ENCODE data around the gene RPTOR. TPM values are rescaled to one million over a fixed set of nuclear protein-coding genes. Genes with fewer than 3 reads are reported as not detected.

RPTOR gene
- total RNA-seq, 3 donors from 2014 or later (not counting 1 experiment from before 2014, with no cell fraction given) = 49.2 to 63.6 (median 55.4) TPM

GRCh38 chr17:80499961-80500665, 44.5 kb upstream of the RPTOR start:
- Mint-ChIP-seq H3K27me3 (ENCODE audit: low read depth in 2 of 2) (peaks cover 6 to 12% of the 10 kb centered on the region in 2 donors), H3K4me1 (peaks cover 0 to 6% of the 10 kb centered on the region in 2 donors), H3K36me3 (no peaks in the 10 kb centered on the region), H3K9me3 (no peaks in the 10 kb centered on the region), H3K4me3 (no peak overlapping the region), H3K27ac (no peak overlapping the region)
- ATAC-seq (no peak), DNase-seq (no peak)
- Histone ChIP-seq H3K27me3 (ENCODE audit: control insufficient read depth, insufficient read depth, low read length) (peaks cover 3% of the 10 kb centered on the region), H3K36me3 (ENCODE audit: control insufficient read depth, insufficient read depth, low read length) (no peaks in the 10 kb centered on the region), H3K4me1 (ENCODE audit: control insufficient read depth, insufficient read depth, low read length) (no peaks in the 10 kb centered on the region), H3K4me3 (ENCODE audit: low read length) (no peak overlapping the region), H3K9me3 (ENCODE audit: control insufficient read depth, insufficient read depth, low read length) (no peaks in the 10 kb centered on the region), H3K27ac (ENCODE audit: low read length) (no peak overlapping the region)
- WGBS (ENCODE audit: insufficient coverage) = 82% methylated on average over 22 of the region's 22 CpGs
- no peak for TF ChIP-seq CTCF (IDR thresholded peaks at IDR 0.05)
- intact Hi-C loops (cut with micrococcal nuclease) = no loop called here

- ATAC-seq = no peak
- peaks cover 6 to 14% of the 10 kb centered on the region in 2 donors for H3K27me3 Mint-ChIP-seq (ENCODE audit: low read depth in 2 of 2)
- H3K4me3 Mint-ChIP-seq = no peak overlapping the region
- 83% methylated on average over 24 of the region's 24 CpGs for WGBS (ENCODE audit: insufficient coverage)
- no peaks in the 10 kb centered on the region for H3K36me3 Mint-ChIP-seq
- no peaks in the 10 kb centered on the region for H3K36me3 ChIP-seq (ENCODE audit: control insufficient read depth, insufficient read depth, low read length)
- peaks cover 0 to 6% of the 10 kb centered on the region in 2 donors for H3K4me1 Mint-ChIP-seq
- no peak for DNase-seq
- no peak for TF ChIP-seq CTCF (IDR thresholded peaks at IDR 0.05)
- H3K9me3 Mint-ChIP-seq = no peaks in the 10 kb centered on the region
- peaks cover 3% of the 10 kb centered on the region for H3K27me3 ChIP-seq (ENCODE audit: control insufficient read depth, insufficient read depth, low read length)
- intact Hi-C loops (cut with micrococcal nuclease) = no loop called here
- no peak overlapping the region for H3K27ac ChIP-seq (ENCODE audit: low read length)
- H3K9me3 ChIP-seq (ENCODE audit: control insufficient read depth, insufficient read depth, low read length) = no peaks in the 10 kb centered on the region
- H3K4me3 ChIP-seq (ENCODE audit: low read length) = no peak overlapping the region
- no peak overlapping the region for H3K27ac Mint-ChIP-seq
- no peaks in the 10 kb centered on the region for H3K4me1 ChIP-seq (ENCODE audit: control insufficient read depth, insufficient read depth, low read length)
Observed at GRCh38 chr17:80501741-80502577, 42.7 kb upstream of the RPTOR start.

- Histone ChIP-seq H3K27me3 (ENCODE audit: control insufficient read depth, insufficient read depth, low read length) (peaks cover 3% of the 10 kb centered on the region), H3K9me3 (ENCODE audit: control insufficient read depth, insufficient read depth, low read length) (no peaks in the 10 kb centered on the region), H3K27ac (ENCODE audit: low read length) (no peak overlapping the region), H3K36me3 (ENCODE audit: control insufficient read depth, insufficient read depth, low read length) (no peaks in the 10 kb centered on the region), H3K4me1 (ENCODE audit: control insufficient read depth, insufficient read depth, low read length) (no peaks in the 10 kb centered on the region), H3K4me3 (ENCODE audit: low read length) (no peak overlapping the region)
- ATAC-seq (no peak), DNase-seq (no peak)
- TF ChIP-seq CTCF (IDR thresholded peaks at IDR 0.05) = no peak
- intact Hi-C loops (cut with micrococcal nuclease) = no loop called here
- peaks cover 6 to 15% of the 10 kb centered on the region in 2 donors for H3K27me3 Mint-ChIP-seq (ENCODE audit: low read depth in 2 of 2)
- H3K9me3 Mint-ChIP-seq = no peaks in the 10 kb centered on the region
- WGBS (ENCODE audit: insufficient coverage) = 87% methylated on average over 4 of the region's 5 CpGs
- H3K4me3 Mint-ChIP-seq = no peak overlapping the region
- no peaks in the 10 kb centered on the region for H3K36me3 Mint-ChIP-seq
- H3K27ac Mint-ChIP-seq = no peak overlapping the region
- peaks cover 0 to 6% of the 10 kb centered on the region in 2 donors for H3K4me1 Mint-ChIP-seq
Observed at GRCh38 chr17:80502578-80502877, 42.1 kb upstream of the RPTOR start.
